ENCODE data around the gene POLN.
"Not testable (repeated sequence)": the region's sequence is repeated elsewhere in the genome, so short reads cannot be mapped to it uniquely, and the experiment has no call there.

Gene POLN

DNA sequence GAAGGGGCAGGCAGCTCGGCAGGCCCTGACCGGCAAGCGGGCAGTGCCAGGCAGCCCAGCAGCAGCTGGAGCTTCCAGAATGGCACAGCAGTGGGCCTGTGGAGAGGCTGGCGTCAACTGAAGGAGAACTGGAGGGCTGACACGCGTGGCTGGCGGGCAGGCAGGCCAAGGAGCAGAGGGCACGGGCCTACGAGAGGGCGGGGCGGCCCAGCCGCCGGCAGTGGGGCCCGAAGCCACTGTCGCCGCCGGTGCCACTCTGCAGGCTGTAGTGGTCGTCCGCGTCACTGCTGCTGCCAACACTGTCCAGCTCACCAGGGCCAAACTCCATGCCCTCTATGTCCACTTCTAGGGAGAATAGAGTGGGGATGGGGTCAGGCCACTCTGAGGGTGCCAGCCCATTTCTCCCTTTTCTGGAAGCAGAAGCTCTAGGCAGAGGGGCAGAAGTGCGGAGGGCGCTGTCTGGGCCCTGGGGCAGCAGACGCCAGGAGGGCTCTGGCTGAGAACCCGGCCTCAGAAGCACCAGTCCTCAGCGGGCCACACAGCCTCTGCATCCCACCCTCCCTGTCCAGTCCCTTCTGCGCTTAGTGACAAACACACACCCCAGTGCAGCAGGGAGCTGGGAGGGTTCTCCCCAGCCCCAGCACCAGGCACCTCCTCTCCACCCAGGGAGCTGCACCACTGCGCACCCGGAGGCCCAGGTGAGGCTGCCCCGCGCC is 8.6 kb upstream of the POLN start:
- no peak for FAIRE-seq

DNA sequence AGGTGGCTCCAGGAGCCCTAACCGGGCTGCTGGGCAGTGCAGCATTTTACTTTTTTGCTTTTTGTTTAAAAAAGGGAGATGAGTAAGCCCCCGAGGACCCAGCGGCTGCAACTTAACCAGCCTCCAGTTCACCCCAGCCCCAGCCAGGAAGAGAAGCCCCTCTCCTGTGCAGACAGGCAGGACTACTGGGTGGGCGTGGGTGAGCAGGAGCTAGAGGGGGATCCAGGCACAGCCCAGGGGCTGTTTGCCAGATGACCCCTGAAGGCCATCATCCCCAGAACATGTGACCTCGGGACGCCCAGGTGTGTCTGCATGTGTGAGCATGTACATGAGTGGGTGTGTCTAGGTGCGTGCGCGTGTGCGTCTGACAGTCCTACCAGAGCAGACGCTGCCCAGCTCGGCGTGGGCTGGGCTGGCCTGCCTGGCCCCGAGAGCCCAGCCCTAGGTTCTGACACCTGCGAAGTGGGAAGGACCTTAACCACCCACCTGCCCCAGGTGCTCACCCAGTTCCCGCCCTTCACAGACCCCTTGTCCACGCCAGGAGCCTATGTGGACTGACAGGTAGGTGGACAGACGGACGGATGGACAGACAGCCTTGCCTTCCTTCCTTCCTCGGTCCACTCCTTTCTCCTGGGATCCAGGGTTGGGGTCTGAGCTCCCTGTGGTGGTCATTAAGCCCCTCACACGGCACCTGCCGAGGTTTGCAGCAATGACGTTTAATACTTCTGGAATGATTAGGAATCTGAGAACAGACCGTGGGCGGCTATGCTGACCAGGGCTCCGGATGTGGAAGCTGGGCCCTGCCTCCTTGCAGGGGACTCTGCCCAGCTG is 7.8 kb upstream of the POLN start:
- no peak for FAIRE-seq

DNA sequence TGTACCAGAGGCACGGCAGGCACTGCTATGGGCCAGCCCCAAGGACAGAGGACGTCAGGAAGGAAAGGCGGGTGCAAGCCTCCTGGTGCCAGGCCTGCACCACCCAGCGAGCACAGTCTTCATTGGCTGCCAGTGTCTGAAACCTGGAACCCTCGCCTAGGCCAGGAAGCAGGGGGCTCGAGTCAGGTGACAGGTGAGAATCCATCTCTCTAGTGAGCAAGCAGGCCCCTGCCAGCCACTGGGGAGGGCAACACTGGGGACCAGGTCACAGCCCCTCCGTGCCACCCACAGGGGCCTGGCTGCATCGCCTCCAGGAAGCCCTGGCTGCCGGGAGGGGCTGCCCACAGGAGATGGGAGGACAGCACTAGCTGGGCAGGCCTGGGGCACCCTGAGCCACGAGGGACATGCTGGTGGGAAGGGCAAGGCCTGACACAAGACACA is 6.9 kb upstream of the POLN start:
- FAIRE-seq, result no peak

DNA sequence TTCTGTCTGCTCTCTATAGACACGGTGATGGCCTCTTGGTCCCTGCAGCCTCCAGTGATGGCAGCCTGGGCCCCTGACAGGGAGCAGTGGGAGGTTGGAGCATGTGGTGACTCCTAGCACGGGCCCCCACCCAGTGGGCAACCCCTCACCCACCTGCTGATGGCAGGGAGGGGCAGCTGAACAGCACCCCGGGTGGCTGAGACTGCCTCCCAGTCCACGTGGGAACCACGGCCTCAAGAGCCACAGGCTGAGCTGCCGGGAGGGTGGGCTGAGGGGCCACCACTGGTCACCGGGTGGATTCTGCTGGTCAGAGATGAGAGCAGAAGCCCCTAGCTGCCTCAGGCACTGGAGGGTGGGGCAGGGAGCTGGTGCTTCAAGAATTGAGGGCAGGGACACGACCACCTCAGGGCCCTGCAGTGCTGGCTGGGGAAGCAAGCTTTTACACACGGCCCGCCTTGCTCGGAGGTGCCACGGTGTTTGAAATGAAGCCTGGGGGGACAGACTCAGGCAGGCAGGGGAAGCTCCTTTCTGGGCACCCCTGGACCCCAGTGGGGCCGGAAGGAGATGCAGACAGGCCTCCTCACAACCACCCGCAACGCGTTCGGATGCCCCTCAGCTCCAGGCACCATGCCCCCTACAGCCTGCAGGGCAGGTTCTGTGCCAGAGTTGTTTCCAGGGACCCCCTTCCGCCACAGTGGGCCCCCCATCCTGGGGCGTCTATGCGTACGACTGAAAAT is 6.3 kb upstream of the POLN start:
- FAIRE-seq, result no peak

DNA sequence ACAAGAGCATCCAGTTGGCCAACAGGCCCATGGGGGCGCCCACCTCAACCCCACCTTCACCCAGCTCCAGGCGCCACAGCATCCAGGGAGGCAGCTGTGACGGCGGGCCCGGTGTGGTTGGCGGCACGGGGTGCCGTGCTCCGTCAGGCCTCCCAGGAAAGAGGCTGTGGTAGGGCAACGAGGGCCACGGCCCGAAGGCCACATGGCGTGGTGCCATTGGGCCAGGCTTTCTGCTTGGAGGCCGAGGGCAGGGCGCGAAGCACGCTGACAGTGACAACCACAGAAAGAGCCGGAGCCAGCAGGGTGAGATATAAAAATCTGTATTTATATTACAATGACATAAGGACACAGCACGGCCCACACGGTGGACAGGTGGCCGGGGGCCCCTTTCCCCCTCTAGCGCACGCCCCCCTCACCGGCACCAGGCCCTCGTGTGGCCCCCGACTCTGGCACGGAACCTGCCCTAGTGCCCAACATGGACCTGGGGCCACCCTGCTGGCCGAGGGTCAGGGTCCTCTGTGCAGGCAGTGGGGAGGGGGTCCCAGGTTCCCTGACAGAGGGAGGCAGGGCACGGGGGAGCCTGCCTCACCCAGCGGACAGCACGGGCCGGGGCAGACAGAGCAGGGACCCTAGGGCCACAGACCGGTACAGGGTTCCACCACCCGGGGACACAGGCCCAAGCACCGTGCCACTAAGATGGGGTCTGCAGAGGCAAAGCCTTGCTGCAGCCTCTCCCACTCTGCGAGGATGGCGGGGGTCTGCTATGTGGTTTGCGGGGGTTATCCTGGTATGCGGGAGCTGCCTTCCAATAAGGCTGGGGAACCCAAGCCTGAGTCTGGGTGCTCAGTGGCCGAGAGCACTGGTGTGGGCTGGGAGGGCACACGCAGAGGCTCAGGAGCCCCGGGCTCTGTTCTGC is 5.5 kb upstream of the POLN start:
- no peak for FAIRE-seq

DNA sequence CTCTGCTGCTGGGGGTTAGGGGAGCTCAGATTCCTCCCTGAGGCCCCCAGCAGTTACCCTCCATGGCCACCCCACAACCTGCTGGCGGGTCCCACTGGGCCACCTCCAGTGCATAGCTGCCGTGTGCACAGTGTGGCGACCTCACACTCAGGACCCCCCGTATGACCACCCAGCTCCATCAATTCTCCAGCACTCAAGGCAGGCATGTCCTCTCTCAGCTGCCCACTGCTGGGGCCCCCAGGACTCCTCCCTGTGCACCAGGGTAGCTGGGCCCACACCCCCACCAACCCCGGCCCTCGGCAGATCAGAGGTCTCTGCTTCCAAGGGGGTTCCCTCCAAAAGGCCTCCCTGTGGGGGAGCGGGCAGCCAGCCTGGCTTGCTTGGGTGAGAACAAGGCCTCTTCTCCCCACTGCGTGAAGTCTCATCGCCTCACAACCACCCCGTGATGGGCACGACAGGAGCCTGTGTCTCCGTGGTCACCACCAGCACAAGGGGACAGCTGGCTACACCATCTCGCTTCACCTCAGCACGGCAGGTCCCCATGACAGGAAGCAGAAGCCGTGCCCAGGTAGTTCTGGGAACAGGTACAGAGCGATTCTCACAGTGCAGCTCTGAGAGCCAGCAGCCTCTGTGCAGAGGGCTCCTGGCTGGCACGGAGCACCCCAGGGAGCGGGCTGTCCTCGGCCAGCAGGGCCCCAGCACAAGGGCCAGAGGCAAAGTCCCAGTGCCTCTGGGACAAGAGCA is 4.6 kb upstream of the POLN start:
- FAIRE-seq, result no peak

DNA sequence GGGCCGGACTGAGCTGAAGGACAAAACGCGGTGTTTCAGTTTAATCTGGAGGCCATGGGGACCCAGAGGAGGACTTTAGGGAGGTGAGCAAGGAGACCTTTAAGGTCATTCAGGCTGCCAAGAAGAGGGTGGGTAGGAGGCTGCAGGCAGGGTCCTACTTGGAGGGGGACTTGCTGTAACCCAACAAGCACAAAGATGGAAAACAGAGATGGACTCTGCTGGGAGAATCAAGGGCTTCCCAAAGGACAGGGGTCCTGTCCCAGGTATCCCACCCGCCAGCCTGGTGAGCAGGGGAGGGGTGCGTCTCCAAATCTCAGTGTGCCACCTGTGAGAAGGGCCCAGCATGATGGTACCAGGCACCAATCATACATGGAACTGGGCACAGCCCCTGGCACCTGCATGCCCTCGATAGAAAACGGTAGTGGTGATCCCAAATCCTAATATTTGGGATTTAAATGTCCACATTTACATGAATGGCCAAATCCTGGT is 3.9 kb upstream of the POLN start:
- FAIRE-seq, result no peak

DNA sequence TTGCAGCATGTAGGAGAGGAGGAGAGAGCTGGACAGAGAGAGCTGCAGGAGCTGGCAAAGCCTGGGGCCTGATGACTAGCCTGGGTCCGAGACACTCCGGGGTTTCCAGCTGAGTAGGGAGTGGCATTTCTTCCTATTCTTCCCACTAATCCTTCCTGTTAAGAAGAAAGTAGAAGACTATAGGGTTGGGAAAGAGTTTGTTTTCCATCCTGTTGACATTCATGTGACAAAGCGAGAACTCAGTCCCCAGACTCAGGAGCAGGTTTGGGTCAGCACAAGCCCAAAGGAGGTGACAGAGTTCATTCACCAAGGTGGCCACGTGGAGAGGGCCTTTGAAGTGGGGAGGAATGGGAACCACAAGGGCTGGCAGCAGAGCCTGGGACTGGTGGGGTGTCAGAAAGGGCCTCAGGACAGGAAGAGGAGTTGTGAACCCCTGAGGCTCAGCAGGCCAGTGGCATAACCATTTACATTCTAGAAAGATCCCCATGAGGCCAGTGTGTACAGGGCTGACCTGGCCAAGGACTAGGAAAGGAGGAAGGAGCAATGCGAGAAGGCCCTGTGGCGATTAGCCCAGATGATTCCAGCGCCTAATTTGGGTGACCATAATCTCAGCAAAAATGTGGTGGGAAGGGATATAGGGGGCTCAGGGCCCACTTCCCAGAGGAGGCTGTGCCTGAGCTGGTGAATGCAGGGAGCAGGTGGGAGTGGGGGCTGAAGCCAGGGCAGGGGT is 3.3 kb upstream of the POLN start:
- FAIRE-seq, result no peak

DNA sequence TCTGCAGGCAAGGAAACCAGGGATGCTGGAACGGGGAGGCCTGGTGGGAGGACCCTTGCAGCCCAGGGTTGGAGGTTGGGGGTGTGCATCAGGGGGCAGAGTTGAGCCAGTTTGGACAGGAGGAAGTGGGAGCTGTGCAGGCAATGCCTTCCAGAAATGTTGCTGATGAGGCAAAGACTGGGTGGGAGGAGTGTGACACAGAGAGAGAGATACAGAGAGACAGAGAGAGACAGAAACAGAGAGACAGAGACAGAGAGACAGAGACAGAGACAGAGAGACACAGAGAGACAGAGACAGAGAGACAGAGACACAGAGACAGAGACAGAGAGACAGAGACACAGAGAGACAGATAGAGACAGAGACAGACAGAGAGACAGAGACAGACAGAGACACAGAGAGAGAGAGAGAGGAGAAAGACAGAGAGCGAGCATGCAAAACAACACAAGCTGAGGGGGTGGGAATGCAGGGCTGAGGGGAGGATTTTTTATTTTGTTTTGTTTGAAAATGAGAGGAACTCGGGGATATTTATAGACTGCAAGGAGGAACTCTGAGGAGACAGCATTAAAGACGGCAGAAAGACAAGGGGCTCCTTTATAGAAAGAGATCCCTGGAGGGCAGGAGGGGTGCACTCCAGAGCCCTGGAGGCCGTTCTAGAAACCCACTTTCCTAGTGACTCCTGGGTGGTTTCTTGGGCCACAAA is 1.9 kb upstream of the POLN start:
- no peak for FAIRE-seq

DNA sequence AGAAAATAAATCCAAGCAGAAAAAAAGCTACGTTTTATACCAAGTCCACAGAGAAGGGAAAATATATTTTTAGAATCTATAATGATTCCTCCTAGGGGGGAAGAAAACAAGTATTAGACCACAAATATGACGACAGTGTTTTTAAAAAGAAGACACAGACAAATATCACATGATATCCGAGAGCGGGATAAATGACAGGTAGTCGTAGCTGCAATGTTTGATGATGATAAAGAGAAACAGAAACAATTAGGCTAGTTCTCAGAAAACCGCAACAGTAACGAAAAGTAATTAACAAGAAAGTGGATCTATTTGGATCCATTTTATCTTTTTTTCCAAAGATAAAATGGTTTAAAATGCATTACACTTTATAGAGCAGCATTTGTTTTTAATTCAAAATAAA is 918 bp downstream of the POLN start:
- FAIRE-seq, result no peak

DNA sequence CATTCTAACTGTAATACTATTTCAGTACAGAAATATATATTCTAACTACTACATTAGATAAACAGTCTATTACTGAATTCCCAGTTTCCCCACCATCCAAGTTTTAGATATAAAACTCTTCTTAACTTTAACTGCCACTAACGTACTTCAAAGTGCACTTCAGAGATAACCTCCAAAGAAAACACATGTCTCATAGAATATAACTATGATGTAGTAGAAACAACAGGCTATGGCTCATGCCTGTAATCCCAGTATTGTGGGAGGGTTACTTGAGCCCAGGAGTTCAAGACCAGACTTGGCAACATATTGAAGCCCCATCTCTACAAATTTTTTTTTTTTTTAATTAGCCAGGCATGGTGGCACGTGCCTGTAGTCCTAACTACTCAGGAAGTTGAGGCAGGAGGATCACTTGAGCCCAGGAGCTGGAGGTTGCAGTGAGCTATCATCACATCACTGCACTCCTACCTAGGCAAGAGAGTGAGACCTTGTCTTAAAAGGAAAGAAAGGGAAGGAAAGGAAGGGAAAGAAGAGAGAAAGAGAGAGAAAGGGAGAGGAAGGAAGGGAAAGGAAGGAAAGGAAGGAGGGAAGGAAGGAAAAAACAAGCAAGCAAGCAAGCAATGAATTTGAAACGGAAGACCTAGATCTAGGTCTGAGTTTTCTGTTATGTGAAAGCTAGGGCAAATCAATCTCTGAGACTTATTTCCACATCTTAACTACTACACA is 4.8 kb downstream of the POLN start:
- no peak for FAIRE-seq

DNA sequence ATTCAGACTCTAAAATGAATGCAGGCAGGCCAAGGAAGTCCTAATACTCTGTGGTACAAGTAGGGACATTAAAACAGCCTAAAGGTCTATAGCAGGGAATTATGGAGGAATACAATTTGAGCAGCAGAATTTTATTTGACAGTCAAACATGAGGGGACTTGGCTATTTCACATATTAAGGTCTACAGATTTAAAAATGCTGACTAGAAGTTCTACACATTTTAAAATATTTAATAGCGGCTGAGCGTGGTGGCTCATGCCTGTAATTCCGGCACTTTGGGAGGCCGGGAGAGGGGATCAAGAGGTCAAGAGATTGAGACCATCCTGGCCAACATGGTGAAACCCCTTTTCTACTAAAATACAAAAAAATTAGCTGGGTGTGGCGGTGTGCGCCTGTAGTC is 10.8 kb downstream of the POLN start:
- FAIRE-seq, result no peak

DNA sequence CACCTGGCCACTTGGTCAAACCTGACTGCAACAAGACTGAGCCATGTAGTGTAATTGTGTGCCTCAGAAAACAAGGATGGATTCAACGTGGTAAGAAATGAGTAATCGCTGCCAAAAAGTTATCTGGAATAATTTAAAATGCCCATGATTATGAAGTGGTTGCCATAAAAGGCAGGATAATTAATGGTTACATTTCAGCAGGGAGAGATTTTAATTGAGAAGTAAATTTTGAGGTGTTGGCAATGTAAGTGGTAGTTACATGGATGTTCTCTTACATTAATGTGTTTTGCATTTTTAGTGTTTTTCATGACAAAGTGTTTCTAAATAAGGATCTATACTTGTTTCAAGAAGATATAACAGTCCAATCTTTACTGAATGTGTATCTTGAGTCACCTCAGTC is 15.7 kb downstream of the POLN start:
- FAIRE-seq, result no peak

DNA sequence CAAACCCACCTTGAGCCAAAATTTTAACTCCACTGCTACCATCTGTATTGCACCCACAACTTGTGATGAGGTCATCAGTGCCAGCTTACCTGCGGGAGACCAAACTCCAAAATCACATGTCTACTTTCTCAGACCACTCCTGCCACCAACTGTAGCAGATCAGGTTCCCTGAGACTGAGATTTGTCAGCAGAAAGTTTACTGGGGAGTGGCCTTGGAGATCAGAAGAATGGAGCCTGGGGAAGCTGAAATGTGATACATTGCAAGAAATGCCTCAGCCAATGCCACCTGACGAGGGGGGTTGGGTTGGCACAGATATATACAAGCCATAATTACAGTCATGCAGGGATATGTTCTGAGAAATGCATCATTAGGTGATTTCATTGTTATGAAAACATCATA is 19.1 kb downstream of the POLN start:
- FAIRE-seq, result no peak

DNA sequence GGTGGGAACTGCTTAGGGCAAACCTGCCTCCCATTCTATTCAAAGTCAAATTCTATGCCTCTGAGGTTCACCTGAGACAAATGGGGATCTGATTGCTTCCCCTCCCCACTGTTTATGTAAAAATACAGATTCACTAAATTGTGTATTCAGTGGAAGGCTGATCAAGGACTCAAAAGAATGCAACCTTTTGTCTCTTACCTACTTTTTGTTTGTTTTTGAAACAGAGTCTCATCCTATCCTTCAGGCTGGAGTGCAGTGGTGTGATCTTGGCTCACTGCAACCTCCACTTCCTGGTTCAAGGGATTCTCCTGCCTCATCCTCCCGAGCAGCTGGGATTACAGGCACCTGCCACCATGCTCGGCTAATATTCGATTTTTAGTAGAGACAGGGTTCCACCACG is 20.5 kb downstream of the POLN start:
- not testable (repeated sequence) for FAIRE-seq

DNA sequence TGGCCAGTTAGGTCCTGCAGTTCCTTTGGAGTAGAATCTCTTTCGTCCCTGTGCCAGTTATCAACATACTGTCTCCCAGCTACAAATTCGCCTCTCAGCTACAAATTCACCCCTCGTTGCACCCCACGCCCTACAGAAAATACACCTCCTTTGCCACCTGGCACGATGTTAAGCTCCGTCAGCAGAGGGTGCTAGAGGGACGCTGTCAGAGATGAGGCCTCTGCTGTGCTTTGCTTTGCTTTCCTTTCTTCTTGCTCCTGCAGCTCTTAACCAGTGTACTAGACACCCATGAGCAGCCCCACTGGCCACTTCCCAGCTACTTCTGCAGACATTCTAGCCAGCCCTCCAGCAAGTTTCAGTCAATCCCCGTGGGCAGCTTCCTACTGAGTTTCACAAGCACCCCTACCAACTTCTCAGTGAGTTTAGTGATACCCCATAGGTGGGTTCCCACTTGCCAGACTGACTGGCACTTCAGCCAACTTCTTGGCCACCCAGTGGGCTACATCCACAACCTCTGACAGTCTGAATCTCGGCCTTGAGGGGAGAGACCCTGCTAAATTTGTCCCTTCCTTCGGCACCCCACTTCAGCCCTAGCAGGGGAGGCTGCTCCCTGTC is 21.8 kb downstream of the POLN start:
- peak; percentile 77 for FAIRE-seq

DNA sequence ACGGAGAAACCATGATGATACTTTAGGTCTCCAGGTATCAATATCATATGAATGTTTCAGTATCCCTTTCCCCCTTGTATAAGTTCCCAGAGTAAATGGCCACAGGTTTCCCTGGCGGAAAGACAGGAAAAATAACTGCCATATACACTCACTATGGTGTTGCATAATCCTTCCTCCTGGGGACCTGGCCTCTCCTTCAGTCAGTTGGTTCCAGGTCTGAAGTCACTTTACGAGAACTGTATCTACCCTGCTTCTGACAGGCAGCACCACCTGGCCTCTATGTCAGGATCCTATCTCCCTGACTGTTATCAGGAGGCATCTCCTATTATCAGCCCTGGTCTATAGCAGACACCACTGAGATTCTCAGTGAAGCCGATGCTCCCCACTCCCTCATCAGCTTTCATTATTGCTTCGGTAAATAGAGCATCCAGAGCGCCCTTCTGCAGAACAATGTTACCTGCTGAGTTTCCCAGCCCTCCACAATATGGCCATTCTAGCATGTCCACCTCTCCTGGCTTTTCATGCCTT is 22.6 kb downstream of the POLN start:
- FAIRE-seq, result no peak

DNA sequence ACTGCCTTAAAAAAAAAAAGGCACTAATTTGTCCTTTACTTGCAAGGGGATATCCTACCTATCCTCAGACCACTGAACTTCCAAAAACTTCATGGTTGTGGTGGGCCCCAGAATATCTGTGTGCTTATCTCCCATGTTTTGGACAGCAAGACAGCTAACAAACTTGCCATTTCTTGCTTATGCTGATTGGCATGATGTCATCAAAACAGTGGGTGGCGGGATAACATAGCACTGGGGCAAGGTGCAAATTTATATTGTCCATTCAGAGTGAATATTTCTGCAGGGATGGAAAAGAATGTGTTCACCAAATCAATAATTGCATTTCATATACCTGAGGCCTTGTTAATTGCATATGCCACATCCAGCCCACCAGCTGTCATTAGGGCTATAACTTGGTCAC is 23.5 kb downstream of the POLN start:
- FAIRE-seq, result no peak

DNA sequence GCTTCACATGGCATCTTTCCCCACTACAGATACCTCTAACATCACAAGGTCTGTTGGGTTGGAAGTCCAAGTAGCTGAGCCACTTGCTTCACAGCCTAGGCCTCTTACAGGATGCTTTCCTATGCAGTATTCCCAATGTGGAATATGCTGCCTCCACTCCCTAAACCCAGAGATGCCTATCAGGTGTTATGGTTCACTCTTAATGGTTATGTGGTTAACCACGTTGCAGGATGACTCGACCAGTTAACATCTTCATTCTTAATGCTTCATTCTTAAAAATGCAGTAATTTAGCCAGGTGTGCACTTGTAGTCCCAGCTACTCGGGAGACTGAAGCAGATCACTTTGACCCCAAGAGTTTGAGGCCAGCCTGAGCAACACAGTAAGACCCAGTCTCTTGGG is 24.2 kb downstream of the POLN start:
- no peak for FAIRE-seq

Measured in G401.6 (cell line).